HCT116 (cell line): ENCODE data around the gene IFITM10.

ENCODE experiments used
- EZH2phosphoT487 ChIP-seq: fragments of 200-600 bp; IDR thresholded peaks from 2 replicates; pipeline ENCODE4 v1.6.1; 2018; ENCODE audit warnings: antibody characterized with exemption, borderline replicate concordance
- POLR2A ChIP-seq: IDR thresholded peaks from 2 replicates; pipeline ENCODE4 v1.7.0; 2011; ENCODE audit warnings: borderline replicate concordance; ENCODE audit not compliant: insufficient read depth, insufficient read length; ENCODE audit errors: extremely low read depth
- RAD21 ChIP-seq: IDR thresholded peaks from 2 replicates; pipeline ENCODE4 v1.6.1; 2012; ENCODE audit warnings: low read depth, mild to moderate bottlenecking
- SRF ChIP-seq: IDR thresholded peaks from 2 replicates; pipeline ENCODE4 v1.6.1; 2012; ENCODE audit warnings: low read depth
- TF ChIP-seq, protein P1 (sequence below), 3 experiments: fragments of 200-600 bp in 1 of 3; sonication (generic) in 1 of 3; IDR thresholded peaks in 2 of 3; conservative IDR thresholded peaks in 1 of 3; 2 replicates each; pipeline ENCODE4 v1.5.1; 2012 to 2017; ENCODE audit warnings: low read depth in 2 of 3, low read length in 2 of 3, antibody characterized with exemption in 1 of 3, borderline replicate concordance in 1 of 3, control low read depth in 1 of 3, mild to moderate bottlenecking in 1 of 3, mixed read lengths in 1 of 3, mixed run types in 1 of 3, moderate library complexity in 1 of 3; ENCODE audit not compliant: insufficient read depth in 1 of 3
- TF ChIP-seq, protein P2 (sequence below): IDR thresholded peaks from 2 replicates; pipeline ENCODE4 v1.6.1; 2012

DNA sequence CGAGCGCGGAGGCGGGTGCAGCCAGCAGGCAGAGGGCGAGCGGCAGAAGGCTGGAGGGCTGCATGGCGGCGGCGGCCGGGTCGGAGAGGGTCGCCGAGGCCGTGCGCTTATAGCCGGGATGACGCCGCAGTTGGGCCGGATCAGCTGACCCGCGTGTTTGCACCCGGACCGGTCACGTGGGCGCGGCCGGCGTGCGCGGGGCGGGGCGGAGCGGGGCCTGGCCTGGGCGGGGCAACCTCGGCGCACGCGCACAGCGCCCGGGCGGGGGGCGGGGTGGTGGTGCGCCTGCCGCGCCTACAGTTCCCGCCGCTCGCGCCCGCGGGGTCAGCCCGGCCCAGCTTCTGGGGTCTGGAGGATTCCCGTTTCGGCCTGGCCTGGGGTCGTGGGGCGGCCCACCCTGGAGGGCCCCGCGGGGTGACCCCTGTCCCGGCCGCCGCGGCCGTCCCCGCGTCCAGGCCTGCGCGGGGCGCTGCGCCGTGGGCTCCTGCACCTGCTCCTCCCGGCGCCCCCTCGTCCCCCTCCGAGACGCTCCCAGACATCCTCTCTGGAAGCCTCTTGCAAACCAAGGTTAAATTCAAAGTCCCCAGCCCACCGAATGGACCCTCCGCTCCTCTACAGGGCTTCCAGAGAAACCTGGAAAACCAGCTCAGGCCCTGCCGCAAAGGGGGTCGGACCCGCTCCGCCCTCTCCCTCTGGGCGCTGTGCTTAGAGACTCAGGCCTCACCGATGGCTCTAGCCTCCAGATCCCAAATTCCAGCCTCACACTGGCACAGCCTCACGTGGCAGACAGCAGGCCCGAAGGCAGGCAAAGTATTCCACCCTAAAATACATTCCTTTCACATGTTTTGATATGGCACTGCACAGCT is 13.6 kb upstream of the IFITM10 start, which contains the start of gene CTSD:
- TF ChIP-seq POLR2A = peak; percentile 46
- TF ChIP-seq, protein P1, sequence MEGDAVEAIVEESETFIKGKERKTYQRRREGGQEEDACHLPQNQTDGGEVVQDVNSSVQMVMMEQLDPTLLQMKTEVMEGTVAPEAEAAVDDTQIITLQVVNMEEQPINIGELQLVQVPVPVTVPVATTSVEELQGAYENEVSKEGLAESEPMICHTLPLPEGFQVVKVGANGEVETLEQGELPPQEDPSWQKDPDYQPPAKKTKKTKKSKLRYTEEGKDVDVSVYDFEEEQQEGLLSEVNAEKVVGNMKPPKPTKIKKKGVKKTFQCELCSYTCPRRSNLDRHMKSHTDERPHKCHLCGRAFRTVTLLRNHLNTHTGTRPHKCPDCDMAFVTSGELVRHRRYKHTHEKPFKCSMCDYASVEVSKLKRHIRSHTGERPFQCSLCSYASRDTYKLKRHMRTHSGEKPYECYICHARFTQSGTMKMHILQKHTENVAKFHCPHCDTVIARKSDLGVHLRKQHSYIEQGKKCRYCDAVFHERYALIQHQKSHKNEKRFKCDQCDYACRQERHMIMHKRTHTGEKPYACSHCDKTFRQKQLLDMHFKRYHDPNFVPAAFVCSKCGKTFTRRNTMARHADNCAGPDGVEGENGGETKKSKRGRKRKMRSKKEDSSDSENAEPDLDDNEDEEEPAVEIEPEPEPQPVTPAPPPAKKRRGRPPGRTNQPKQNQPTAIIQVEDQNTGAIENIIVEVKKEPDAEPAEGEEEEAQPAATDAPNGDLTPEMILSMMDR (IDR thresholded peaks at IDR 0.05 in 2 of 3, conservative IDR thresholded peaks at IDR 0.05 in 1 of 3; ENCODE audit: borderline replicate concordance in 1 of 3, insufficient read depth in 1 of 3, low read depth in 2 of 3, low read length in 2 of 3) = 0 out of 6 replicates have a peak, but pooled peaks of 1 of the 3 experiments have one; percentile 3
- TF ChIP-seq EZH2phosphoT487 = no peak
- no peak for TF ChIP-seq SRF
- TF ChIP-seq RAD21 = no peak
- TF ChIP-seq, protein P2, sequence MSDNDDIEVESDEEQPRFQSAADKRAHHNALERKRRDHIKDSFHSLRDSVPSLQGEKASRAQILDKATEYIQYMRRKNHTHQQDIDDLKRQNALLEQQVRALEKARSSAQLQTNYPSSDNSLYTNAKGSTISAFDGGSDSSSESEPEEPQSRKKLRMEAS = peak; percentile 83
